ENCODE results near the gene S100A7A.

DNA sequence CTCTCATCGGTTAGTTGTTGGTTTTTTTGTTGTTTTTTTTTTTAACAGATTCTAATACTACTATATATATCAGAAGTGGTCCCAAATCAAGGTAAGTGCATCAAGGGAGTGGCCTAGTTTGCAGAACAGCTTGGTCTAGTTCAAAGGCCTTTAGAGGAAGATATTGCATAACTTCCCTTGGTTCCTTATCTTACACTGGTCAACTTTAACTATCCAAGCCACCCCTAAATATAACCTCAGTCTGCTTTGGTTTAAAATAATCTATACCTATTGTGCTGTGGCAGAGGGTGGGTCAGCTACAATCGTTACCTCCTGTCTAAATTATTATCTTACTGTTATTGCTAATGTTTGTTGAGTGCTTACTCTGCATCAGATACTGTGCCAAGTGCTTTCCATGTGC is 47.8 kb upstream of the S100A7A start:
- TF ChIP-seq, protein P1, sequence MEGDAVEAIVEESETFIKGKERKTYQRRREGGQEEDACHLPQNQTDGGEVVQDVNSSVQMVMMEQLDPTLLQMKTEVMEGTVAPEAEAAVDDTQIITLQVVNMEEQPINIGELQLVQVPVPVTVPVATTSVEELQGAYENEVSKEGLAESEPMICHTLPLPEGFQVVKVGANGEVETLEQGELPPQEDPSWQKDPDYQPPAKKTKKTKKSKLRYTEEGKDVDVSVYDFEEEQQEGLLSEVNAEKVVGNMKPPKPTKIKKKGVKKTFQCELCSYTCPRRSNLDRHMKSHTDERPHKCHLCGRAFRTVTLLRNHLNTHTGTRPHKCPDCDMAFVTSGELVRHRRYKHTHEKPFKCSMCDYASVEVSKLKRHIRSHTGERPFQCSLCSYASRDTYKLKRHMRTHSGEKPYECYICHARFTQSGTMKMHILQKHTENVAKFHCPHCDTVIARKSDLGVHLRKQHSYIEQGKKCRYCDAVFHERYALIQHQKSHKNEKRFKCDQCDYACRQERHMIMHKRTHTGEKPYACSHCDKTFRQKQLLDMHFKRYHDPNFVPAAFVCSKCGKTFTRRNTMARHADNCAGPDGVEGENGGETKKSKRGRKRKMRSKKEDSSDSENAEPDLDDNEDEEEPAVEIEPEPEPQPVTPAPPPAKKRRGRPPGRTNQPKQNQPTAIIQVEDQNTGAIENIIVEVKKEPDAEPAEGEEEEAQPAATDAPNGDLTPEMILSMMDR (IDR thresholded peaks at IDR 0.05): no peak
- TF ChIP-seq POLR2A (IDR thresholded peaks at IDR 0.05): no peak

Data from Peyer's patch (tissue), 4 donors.